Spleen (tissue), 11 donors: ENCODE results near the gene ADGB. TPM values are rescaled to one million over a fixed set of nuclear protein-coding genes. Genes with fewer than 3 reads are reported as not detected.
"Not testable (repeated sequence)": the region's sequence is repeated elsewhere in the genome, so short reads cannot be mapped to it uniquely, and the experiment has no call there.

Experiments
- DNase-seq: peaks from one replicate; pipeline ENCODE4 v3.0.0-alpha.2; 2020
- H3K27ac ChIP-seq, 8 donors: fragments of 200-600 bp; sonication (generic) in 7 of 8; 1 replicate in 4 of 8; 2 replicates in 4 of 8; pipeline versions ENCODE4 v1.5.0 to v1.8.0; 2016 to 2021; ENCODE audit warnings: inconsistent platforms in 4 of 8, mild to moderate bottlenecking in 4 of 8, moderate library complexity in 1 of 8
- H3K27me3 ChIP-seq, 7 donors: fragments of 200-600 bp; sonication (generic) in 6 of 7; replicated peaks in 1 of 7; 1 replicate in 4 of 7; 2 replicates in 3 of 7; pipeline versions ENCODE4 v1.5.0 to v1.8.0; 2016 to 2021; ENCODE audit warnings: inconsistent platforms in 3 of 7, mild to moderate bottlenecking in 1 of 7
- H3K36me3 ChIP-seq, 6 donors: fragments of 200-600 bp; sonication (generic) in 5 of 6; 1 replicate in 4 of 6; 2 replicates in 2 of 6; pipeline versions ENCODE4 v1.5.0 to v1.8.0; 2016 to 2021; ENCODE audit warnings: inconsistent platforms in 2 of 6
- H3K4me1 ChIP-seq, 6 donors: fragments of 200-600 bp; sonication (generic) in 5 of 6; 1 replicate in 3 of 6; 2 replicates in 3 of 6; pipeline versions ENCODE4 v1.5.0 to v1.8.0; 2016 to 2021; ENCODE audit warnings: inconsistent platforms in 3 of 6
- H3K4me3 ChIP-seq, 8 donors: fragments of 200-600 bp; sonication (generic) in 7 of 8; 1 replicate in 4 of 8; 2 replicates in 4 of 8; pipeline versions ENCODE4 v1.5.0 to v1.8.0; 2016 to 2021; ENCODE audit warnings: inconsistent platforms in 4 of 8, mild to moderate bottlenecking in 4 of 8, moderate library complexity in 2 of 8
- H3K9me3 ChIP-seq, 8 donors: fragments of 200-600 bp; sonication (generic) in 7 of 8; 1 replicate in 4 of 8; 2 replicates in 4 of 8; pipeline versions ENCODE4 v1.5.0 to v1.8.0; 2016 to 2021; ENCODE audit warnings: inconsistent platforms in 4 of 8
- POLR2A ChIP-seq, 3 donors: fragments of 450-650 bp; IDR thresholded peaks; one replicate each; pipeline ENCODE4 v1.5.1; 2017; ENCODE audit warnings: antibody characterized with exemption in 3 of 3, mild to moderate bottlenecking in 1 of 3
- POLR2AphosphoS5 ChIP-seq, 3 donors: sonication (generic); formaldehyde crosslinking; IDR thresholded peaks; one replicate each; pipeline ENCODE4 v1.5.1; 2017; ENCODE audit warnings: antibody characterized with exemption in 3 of 3
- WGBS, 5 donors: extraction: QIAGEN DNeasy Blood & Tissue Kit in 3 of 5; methylation state at CpG; one replicate each; pipeline versions ENCODE4 v1.1.5 to v1.1.7; 2013 to 2018; 5-methylcytosine and 5-hydroxymethylcytosine counted together
- intact Hi-C: fragments of 100-400 bp; cut with DNase I; formaldehyde crosslinking; loops from one replicate; pipeline ENCODE4 v1.15.0; 2023; ENCODE audit warnings: low total_unique reads
- polyA plus RNA-seq, 3 donors: library from polyadenylated mRNA; stranded (reverse); fragments of 200-250 nt; gene quantifications; one replicate each; pipeline ENCODE4 v1.2.1, GENCODE V29; 2013
- total RNA-seq, 7 donors: library from RNA; depleted of rRNA in 3 of 7; stranded (reverse); fragments of >200 nt in 3 of 7; fragmentation: NEBNext Ultra II Directional in 4 of 7; extraction: Animal tissue kit (Norgen Biotek cat#: 25700) in 4 of 7; gene quantifications; one replicate each; pipeline versions ENCODE4 v1.1.0 to v1.2.1, GENCODE V29; 2016 to 2021
- TF ChIP-seq, protein P1 (sequence below), 11 experiments: fragments of 200-600 bp in 7 of 11; fragments of 450-650 bp in 4 of 11; sonication (generic) in 4 of 11; IDR thresholded peaks in 8 of 11; conservative IDR thresholded peaks in 3 of 11; 1 replicate in 7 of 11; 2 replicates in 4 of 11; pipeline versions ENCODE4 v1.4.0 to v1.8.0; 2016 to 2021; ENCODE audit warnings: antibody characterized with exemption in 11 of 11, inconsistent platforms in 4 of 11, mild to moderate bottlenecking in 1 of 11
- donor health status: healthy with polysubstance abuse.
- donor health status: DM: no; HTN: no; CAD: no; lungs with moderate emphysema.
- donor health status: DM: no; HTN: no; CAD: no.
- donor health status: Bipolar disorder and iron deficiency.
- donor health status: healthy.
- donor health status: DM: no; HTN: no; CAD: no.
- donor health status: DM: yes; HTN: yes; CAD: no.

Gene ADGB
- total and polyA plus RNA-seq, 10 donors: 0.28 to 0.52 TPM; not detected in 8

DNA sequence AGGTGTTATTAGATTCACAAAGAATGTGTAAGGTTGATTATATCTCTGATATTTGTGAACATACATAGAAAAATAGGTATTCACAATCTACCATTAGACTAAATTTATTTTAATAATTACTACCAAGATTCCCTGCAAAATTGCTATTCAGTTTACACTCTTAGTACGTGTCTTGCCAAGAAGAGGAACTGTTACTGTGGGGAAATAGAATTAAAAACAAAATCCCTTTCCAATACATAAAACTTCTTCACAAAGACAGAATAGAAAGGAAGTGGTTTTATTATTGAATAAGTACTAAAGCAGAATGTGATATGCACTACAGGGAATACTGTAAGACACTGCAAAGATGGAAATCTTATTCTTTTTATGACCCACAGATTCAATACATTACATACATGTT lies 38.2 kb upstream of the ADGB start:
- intact Hi-C loops: no loop called here
- no peak for TF ChIP-seq POLR2AphosphoS5 (IDR thresholded peaks at IDR 0.05)
- TF ChIP-seq POLR2A (IDR thresholded peaks at IDR 0.05): no peak
- TF ChIP-seq, protein P1, sequence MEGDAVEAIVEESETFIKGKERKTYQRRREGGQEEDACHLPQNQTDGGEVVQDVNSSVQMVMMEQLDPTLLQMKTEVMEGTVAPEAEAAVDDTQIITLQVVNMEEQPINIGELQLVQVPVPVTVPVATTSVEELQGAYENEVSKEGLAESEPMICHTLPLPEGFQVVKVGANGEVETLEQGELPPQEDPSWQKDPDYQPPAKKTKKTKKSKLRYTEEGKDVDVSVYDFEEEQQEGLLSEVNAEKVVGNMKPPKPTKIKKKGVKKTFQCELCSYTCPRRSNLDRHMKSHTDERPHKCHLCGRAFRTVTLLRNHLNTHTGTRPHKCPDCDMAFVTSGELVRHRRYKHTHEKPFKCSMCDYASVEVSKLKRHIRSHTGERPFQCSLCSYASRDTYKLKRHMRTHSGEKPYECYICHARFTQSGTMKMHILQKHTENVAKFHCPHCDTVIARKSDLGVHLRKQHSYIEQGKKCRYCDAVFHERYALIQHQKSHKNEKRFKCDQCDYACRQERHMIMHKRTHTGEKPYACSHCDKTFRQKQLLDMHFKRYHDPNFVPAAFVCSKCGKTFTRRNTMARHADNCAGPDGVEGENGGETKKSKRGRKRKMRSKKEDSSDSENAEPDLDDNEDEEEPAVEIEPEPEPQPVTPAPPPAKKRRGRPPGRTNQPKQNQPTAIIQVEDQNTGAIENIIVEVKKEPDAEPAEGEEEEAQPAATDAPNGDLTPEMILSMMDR (IDR thresholded peaks at IDR 0.05 in 8 of 11, conservative IDR thresholded peaks at IDR 0.05 in 3 of 11): no peak
- 44 to 51% (median 46%) methylated on average over 1 of the region's 1 CpG for WGBS, 5 donors

DNA sequence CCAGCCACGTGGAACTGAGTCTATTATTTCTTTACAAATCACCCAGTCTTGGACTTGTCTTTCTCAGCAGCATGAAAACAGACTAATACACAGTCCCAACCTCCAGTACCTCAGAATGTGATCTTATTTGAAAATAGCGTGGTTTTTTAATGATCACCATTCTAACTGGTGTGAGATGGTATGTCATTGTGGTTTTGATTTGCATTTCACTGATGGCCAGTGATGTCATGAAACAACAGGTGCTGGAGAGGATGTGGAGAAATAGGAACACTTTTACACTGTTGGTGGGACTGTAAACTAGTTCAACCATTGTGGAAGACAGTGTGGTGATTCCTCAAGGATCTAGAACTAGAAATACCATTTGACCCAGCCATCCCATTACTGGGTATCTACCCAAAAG lies 32.1 kb upstream of the ADGB start:
- WGBS, 5 donors: 69 to 84% (median 76%) methylated on average over 2 of the region's 2 CpGs
- H3K36me3 ChIP-seq, H3K27me3 ChIP-seq: not testable (repeated sequence)

More for the DNA sequence above, 38.2 kb upstream of the ADGB start:
- DNase-seq: no peak
- Histone ChIP-seq H3K36me3 (peaks cover 0 to 5% (median 0%) of the 10 kb centered on the region in 6 donors), H3K4me3 (no peak overlapping the region), H3K27ac (no peak overlapping the region), H3K9me3 (no peaks in the 10 kb centered on the region), H3K4me1 (no peaks in the 10 kb centered on the region), H3K27me3 (no peaks in the 10 kb centered on the region)

DNA sequence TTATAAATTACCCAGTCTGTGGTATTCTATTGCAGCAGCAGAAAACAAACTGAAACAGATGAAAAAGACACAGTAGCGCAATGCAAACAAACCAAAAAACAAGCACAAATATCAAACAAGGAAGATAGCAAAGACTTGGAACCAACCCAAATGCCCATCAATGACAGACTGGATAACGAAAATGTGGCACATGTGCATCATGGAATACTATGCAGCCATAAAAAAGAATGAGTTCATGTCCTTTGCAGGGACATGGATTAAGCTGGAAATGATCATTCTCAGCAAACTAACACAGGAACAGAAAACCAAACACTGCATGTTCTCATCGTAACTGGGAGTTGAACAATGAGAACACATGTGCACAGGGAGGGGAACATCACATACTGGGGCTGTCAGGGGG lies 30.2 kb upstream of the ADGB start:
- H3K36me3 ChIP-seq, H3K27me3 ChIP-seq, DNase-seq, intact Hi-C loops, H3K27ac ChIP-seq, H3K4me1 ChIP-seq, H3K4me3 ChIP-seq: not testable (repeated sequence)
- peaks cover 0 to 29% (median 9%) of the 10 kb centered on the region in 8 donors for H3K9me3 ChIP-seq
- WGBS, 5 donors: 84 to 88% (median 85%) methylated on average over 3 of the region's 3 CpGs

More for the DNA sequence above, 32.1 kb upstream of the ADGB start:
- H3K4me1 ChIP-seq, H3K4me3 ChIP-seq, intact Hi-C loops, DNase-seq, H3K27ac ChIP-seq: not testable (repeated sequence)
- H3K9me3 ChIP-seq: peaks cover 0 to 24% (median 9%) of the 10 kb centered on the region in 8 donors

DNA sequence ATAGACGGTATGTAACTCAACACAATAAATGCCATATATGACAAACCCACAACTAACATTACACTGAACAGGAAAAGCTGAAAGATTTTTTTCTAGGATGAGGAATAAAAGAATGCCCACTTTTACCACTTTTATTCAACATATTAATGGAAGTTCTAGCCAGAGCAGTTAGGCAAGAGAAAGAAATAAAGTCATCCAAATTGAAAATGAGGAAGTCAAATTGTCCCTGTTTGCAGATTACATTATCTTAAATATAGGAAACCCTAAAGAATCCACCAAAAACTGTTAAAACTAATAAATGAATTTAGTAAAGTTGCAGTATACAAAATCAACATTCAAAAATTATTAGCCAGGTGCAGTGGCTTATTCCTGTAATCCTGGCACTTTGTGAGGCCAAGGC lies 24.6 kb upstream of the ADGB start:
- Histone ChIP-seq H3K9me3 (peaks cover 0 to 37% (median 19%) of the 10 kb centered on the region in 8 donors), H3K4me1 (no peaks in the 10 kb centered on the region), H3K4me3 (no peak overlapping the region), H3K27me3 (no peaks in the 10 kb centered on the region), H3K27ac (no peak overlapping the region), H3K36me3 (no peaks in the 10 kb centered on the region)
- TF ChIP-seq POLR2A (IDR thresholded peaks at IDR 0.05) (no peak), POLR2AphosphoS5 (IDR thresholded peaks at IDR 0.05) (no peak)
- TF ChIP-seq, protein P1 (IDR thresholded peaks at IDR 0.05 in 8 of 11, conservative IDR thresholded peaks at IDR 0.05 in 3 of 11): no peak
- intact Hi-C loops: no loop called here
- DNase-seq: no peak
- WGBS, 5 donors: 88 to 100% (median 97%) methylated on average over 1 of the region's 1 CpG

DNA sequence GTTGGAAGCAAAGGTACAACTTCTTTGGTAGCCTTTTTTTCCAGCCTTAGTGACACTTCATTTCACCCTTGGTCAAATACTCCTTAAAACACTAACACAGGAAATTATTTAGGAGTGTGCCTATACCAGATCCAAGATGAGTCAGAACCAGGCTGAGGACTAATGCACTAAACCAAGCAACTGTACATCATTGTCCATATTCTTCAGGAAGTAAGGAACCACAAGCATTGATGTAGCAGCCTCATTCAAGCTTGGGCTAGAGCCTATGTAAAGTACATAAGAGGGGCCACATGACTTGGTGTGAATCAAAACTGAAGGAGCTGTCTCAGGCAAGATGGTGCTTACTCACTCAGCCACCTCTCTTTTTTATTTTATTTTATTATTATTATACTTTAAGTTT lies 20.7 kb upstream of the ADGB start:
- intact Hi-C loops: no loop called here
- H3K27me3 ChIP-seq: no peaks in the 10 kb centered on the region
- peaks cover 0 to 20% (median 10%) of the 10 kb centered on the region in 8 donors for H3K9me3 ChIP-seq
- TF ChIP-seq POLR2A (IDR thresholded peaks at IDR 0.05): no peak
- no peak for TF ChIP-seq POLR2AphosphoS5 (IDR thresholded peaks at IDR 0.05)
- TF ChIP-seq, protein P1 (IDR thresholded peaks at IDR 0.05 in 8 of 11, conservative IDR thresholded peaks at IDR 0.05 in 3 of 11): no peak
- peaks cover 0 to 6% (median 0%) of the 10 kb centered on the region in 6 donors for H3K4me1 ChIP-seq
- H3K4me3 ChIP-seq: no peak overlapping the region
- no peak for DNase-seq
- no peak overlapping the region for H3K27ac ChIP-seq
- no peaks in the 10 kb centered on the region for H3K36me3 ChIP-seq
